ENCODE data around the gene CA12. TPM values are rescaled to one million over a fixed set of nuclear protein-coding genes. Genes with fewer than 3 reads are reported as not detected.

The CA12 gene
- total RNA-seq, 1 donor from 2014 or later: 1.6 TPM

DNA sequence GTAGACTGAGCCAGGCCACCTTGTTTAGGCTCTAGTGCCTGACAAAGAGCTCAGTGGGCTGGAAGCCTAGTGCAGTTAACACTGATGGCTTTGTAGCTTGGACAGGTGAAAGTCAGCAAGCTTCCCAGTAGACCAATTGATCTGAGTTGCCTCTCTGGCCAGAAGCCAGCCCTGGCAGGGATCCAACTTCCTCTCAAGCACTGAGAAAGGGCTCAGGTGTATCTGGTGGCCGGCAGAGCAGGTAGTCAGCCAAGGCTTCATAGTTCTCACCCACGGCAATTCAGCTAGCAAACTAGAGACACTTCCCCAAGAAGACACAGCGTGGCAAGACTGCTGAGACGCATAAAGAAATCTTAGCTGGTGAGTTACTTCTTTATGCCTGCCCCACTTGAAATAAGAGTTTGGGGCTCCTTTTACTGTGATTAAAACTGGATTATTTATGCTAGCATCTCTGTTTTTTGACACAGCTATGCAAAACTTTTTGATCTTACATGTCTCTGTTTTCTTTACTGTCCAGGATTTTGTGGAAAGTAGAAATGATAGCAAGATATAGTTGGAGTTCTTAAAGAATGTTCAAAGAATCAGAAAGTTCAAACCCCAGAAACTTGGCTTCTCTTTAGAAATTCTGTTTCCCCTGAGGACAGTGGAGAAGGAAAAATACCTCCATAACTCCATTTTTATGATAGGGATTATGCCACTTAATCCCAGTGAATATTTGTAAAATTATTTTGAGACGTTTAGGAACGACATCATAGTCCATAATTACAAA, 8.4 kb upstream of the CA12 start:
- H3K9ac ChIP-seq (ENCODE audit: low read depth in 1 of 3, low read length in 3 of 3): no peak overlapping the region
- H3K9me3 ChIP-seq (ENCODE audit: control insufficient read depth in 3 of 3, low read length in 3 of 3): no peaks in the 10 kb centered on the region
- H3K4me1 ChIP-seq (ENCODE audit: control insufficient read depth in 3 of 3, insufficient read depth in 3 of 3, low read length in 3 of 3): peaks cover 6 to 12% (median 10%) of the 10 kb centered on the region in 3 donors
- H3K27ac ChIP-seq (ENCODE audit: low read depth, low read length): no peak overlapping the region
- no peak overlapping the region for H3K4me3 ChIP-seq (ENCODE audit: low read length in 3 of 3)
- H3K36me3 ChIP-seq (ENCODE audit: control insufficient read depth in 3 of 3, insufficient read depth in 3 of 3, low read length in 3 of 3): no peaks in the 10 kb centered on the region
- peaks cover 0 to 6% (median 3%) of the 10 kb centered on the region in 3 donors for H3K27me3 ChIP-seq (ENCODE audit: control insufficient read depth in 3 of 3, insufficient read depth in 3 of 3, low read length in 3 of 3)

- no peaks in the 10 kb centered on the region for H3K9me3 ChIP-seq (ENCODE audit: control insufficient read depth in 3 of 3, low read length in 3 of 3)
These were observed 6.9 kb upstream of the CA12 start for GRCh38 chr15:63388511-63388910.

DNA sequence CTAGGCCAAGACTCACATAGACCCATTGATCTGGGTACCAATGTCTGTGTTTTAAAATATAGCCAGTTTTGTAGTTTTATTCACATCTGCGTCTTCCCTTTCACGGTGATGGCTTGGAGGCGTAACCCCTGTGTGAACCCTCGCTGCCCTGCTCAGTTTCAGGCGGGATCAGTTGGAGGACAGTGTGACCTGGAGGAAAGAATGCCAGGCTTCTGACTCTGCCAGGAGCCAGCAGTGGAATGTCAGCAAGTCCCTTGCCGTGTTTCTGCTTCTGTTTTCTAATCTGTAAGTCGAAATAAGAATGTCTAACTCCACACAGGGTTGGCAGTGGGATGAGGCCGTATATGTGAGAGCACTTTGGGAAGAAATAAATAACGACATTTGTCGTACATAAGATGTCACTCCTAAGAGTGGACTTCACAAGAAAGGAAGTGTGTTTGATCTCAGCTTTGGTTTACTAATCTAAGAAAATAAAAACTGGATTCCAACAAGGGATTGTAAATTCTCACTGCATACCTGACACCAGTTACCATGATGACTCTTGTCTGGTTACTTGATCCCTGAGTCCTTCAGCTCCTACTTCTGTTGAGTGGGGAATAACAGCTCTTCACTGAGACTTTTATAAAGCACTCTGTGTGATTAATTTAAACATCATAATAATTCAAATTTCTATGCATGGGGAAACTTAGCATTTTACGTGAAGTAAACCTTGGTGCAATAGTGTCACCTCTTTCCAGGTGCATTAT, 6.3 kb upstream of the CA12 start:
- Histone ChIP-seq H3K9me3 (ENCODE audit: control insufficient read depth in 3 of 3, low read length in 3 of 3) (no peaks in the 10 kb centered on the region), H3K9ac (ENCODE audit: low read depth in 1 of 3, low read length in 3 of 3) (no peak overlapping the region), H3K36me3 (ENCODE audit: control insufficient read depth in 3 of 3, insufficient read depth in 3 of 3, low read length in 3 of 3) (no peaks in the 10 kb centered on the region), H3K4me3 (ENCODE audit: low read length in 3 of 3) (no peak overlapping the region), H3K27ac (ENCODE audit: low read depth, low read length) (no peak overlapping the region), H3K27me3 (ENCODE audit: control insufficient read depth in 3 of 3, insufficient read depth in 3 of 3, low read length in 3 of 3) (peaks cover 0 to 6% (median 0%) of the 10 kb centered on the region in 3 donors), H3K4me1 (ENCODE audit: control insufficient read depth in 3 of 3, insufficient read depth in 3 of 3, low read length in 3 of 3) (peaks cover 6 to 12% (median 10%) of the 10 kb centered on the region in 3 donors)

More at GRCh38 chr15:63388511-63388910, 6.9 kb upstream of the CA12 start:
- Histone ChIP-seq H3K27me3 (ENCODE audit: control insufficient read depth in 3 of 3, insufficient read depth in 3 of 3, low read length in 3 of 3) (peaks cover 0 to 6% (median 0%) of the 10 kb centered on the region in 3 donors), H3K4me1 (ENCODE audit: control insufficient read depth in 3 of 3, insufficient read depth in 3 of 3, low read length in 3 of 3) (peaks cover 6 to 12% (median 10%) of the 10 kb centered on the region in 3 donors), H3K4me3 (ENCODE audit: low read length in 3 of 3) (no peak overlapping the region), H3K9ac (ENCODE audit: low read depth in 1 of 3, low read length in 3 of 3) (no peak overlapping the region), H3K27ac (ENCODE audit: low read depth, low read length) (no peak overlapping the region), H3K36me3 (ENCODE audit: control insufficient read depth in 3 of 3, insufficient read depth in 3 of 3, low read length in 3 of 3) (no peaks in the 10 kb centered on the region)

- Histone ChIP-seq H3K9ac (ENCODE audit: low read depth in 1 of 3, low read length in 3 of 3) (no peak overlapping the region), H3K27ac (ENCODE audit: low read depth, low read length) (no peak overlapping the region), H3K9me3 (ENCODE audit: control insufficient read depth in 3 of 3, low read length in 3 of 3) (no peaks in the 10 kb centered on the region), H3K4me1 (ENCODE audit: control insufficient read depth in 3 of 3, insufficient read depth in 3 of 3, low read length in 3 of 3) (peaks cover 16 to 22% (median 19%) of the 10 kb centered on the region in 3 donors), H3K4me3 (ENCODE audit: low read length in 3 of 3) (no peak overlapping the region), H3K27me3 (ENCODE audit: control insufficient read depth in 3 of 3, insufficient read depth in 3 of 3, low read length in 3 of 3) (peaks cover 5 to 15% (median 6%) of the 10 kb centered on the region in 3 donors), H3K36me3 (ENCODE audit: control insufficient read depth in 3 of 3, insufficient read depth in 3 of 3, low read length in 3 of 3) (no peaks in the 10 kb centered on the region)
These were observed 4.4 kb upstream of the CA12 start for GRCh38 chr15:63385911-63386531.

DNA sequence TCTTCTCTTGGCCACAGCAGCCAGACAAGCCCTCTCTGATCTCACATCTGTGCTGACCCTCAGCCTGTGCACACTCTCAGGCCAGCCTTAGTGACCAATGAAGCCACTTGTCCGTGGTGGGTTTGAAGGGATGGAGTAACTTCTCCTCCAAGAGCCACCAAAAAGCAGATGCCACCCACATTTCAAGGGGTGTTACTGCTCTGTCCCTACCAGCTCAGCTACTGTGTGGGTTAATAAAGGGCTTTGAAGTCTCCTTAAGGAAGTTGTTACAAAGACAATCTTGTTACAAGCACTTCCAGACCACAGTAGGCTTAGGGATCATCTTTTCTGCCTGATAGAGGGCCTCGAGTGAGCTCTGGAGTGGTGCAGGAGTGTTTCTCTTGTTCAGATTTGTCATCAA, 3.3 kb upstream of the CA12 start:
- no peaks in the 10 kb centered on the region for H3K9me3 ChIP-seq (ENCODE audit: control insufficient read depth in 3 of 3, low read length in 3 of 3)
- H3K4me3 ChIP-seq (ENCODE audit: low read length in 3 of 3): no peak overlapping the region
- peaks cover 14 to 23% (median 15%) of the 10 kb centered on the region in 3 donors for H3K27me3 ChIP-seq (ENCODE audit: control insufficient read depth in 3 of 3, insufficient read depth in 3 of 3, low read length in 3 of 3)
- peaks cover 16 to 24% (median 20%) of the 10 kb centered on the region in 3 donors for H3K4me1 ChIP-seq (ENCODE audit: control insufficient read depth in 3 of 3, insufficient read depth in 3 of 3, low read length in 3 of 3)
- no peak overlapping the region for H3K27ac ChIP-seq (ENCODE audit: low read depth, low read length)
- no peak overlapping the region for H3K9ac ChIP-seq (ENCODE audit: low read depth in 1 of 3, low read length in 3 of 3)
- no peaks in the 10 kb centered on the region for H3K36me3 ChIP-seq (ENCODE audit: control insufficient read depth in 3 of 3, insufficient read depth in 3 of 3, low read length in 3 of 3)

DNA sequence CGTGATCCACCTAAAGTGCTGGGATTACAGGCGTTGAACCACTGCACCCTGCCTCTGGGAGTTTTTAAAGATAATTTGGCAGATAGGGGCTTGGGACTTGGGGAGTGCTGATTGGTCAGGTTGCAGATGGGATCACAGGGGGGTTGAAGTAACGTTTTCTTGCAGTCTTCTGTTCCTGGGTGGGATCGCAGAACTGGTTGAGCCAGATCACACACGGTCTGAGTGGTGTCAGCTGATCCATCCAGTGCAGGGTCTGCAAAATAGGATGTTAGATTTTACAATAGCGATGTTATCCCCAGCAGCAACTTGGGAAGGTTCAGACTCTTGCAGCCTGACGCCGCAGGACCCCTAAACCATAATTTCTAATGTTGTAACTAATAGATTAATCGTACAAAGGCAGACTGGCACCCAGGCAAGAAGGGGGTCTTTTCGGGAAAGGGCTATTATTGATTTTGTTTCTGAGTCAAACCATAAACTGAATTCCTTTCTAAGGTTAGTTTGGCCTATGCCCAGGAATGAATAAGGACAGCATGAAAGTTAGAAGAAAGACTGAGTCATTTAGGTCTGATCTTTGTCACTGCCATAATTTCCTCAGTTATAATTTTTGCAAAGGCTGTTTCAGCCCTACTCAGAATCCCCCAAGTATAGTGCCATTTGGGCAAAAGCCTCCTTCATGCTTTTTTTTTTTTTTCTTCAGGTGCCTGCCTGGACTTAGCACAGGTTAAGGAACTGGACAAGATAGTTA, 1.5 kb upstream of the CA12 start:
- no peak overlapping the region for H3K4me3 ChIP-seq (ENCODE audit: low read length in 3 of 3)
- no peaks in the 10 kb centered on the region for H3K9me3 ChIP-seq (ENCODE audit: control insufficient read depth in 3 of 3, low read length in 3 of 3)
- H3K36me3 ChIP-seq (ENCODE audit: control insufficient read depth in 3 of 3, insufficient read depth in 3 of 3, low read length in 3 of 3): no peaks in the 10 kb centered on the region
- H3K27me3 ChIP-seq (ENCODE audit: control insufficient read depth in 3 of 3, insufficient read depth in 3 of 3, low read length in 3 of 3): peaks cover 26 to 36% (median 27%) of the 10 kb centered on the region in 3 donors
- no peak overlapping the region for H3K27ac ChIP-seq (ENCODE audit: low read depth, low read length)
- peaks cover 10 to 20% (median 15%) of the 10 kb centered on the region in 3 donors for H3K4me1 ChIP-seq (ENCODE audit: control insufficient read depth in 3 of 3, insufficient read depth in 3 of 3, low read length in 3 of 3)
- H3K9ac ChIP-seq (ENCODE audit: low read depth in 1 of 3, low read length in 3 of 3): no peak overlapping the region

DNA sequence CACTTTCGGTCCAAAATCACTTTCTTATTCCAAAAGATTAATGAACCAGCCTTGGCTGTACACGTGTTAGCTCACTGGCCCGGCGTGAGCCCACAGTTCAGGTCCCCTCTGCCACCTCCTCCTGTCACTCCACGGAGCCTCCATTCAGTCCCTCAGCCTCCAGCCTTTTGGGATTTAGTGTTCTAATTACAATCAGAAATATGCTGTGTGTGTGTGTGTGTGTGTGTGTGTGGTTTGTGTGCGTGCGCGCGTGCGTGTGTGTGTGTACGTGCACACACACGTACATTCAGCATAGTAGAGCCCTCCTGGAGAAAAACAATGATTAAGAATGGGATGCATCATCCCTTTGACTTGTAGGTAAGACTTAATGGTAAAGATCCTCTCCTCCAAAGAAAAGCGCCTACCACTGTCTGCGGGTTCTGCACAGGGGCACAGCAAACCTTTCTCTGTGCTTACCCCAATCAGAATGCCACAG, 801 bp downstream of the CA12 start:
- Histone ChIP-seq H3K9me3 (ENCODE audit: control insufficient read depth in 3 of 3, low read length in 3 of 3) (no peaks in the 10 kb centered on the region), H3K4me3 (ENCODE audit: low read length in 3 of 3) (peak overlapping the region; percentile 57 to 70 (median 65)), H3K27me3 (ENCODE audit: control insufficient read depth in 3 of 3, insufficient read depth in 3 of 3, low read length in 3 of 3) (peaks cover 30 to 38% (median 31%) of the 10 kb centered on the region in 3 donors), H3K36me3 (ENCODE audit: control insufficient read depth in 3 of 3, insufficient read depth in 3 of 3, low read length in 3 of 3) (no peaks in the 10 kb centered on the region), H3K27ac (ENCODE audit: low read depth, low read length) (no peak overlapping the region), H3K4me1 (ENCODE audit: control insufficient read depth in 3 of 3, insufficient read depth in 3 of 3, low read length in 3 of 3) (peaks cover 10 to 15% (median 10%) of the 10 kb centered on the region in 3 donors), H3K9ac (ENCODE audit: low read depth in 1 of 3, low read length in 3 of 3) (peak overlapping the region in 1 of 3 donors; percentile 47)

DNA sequence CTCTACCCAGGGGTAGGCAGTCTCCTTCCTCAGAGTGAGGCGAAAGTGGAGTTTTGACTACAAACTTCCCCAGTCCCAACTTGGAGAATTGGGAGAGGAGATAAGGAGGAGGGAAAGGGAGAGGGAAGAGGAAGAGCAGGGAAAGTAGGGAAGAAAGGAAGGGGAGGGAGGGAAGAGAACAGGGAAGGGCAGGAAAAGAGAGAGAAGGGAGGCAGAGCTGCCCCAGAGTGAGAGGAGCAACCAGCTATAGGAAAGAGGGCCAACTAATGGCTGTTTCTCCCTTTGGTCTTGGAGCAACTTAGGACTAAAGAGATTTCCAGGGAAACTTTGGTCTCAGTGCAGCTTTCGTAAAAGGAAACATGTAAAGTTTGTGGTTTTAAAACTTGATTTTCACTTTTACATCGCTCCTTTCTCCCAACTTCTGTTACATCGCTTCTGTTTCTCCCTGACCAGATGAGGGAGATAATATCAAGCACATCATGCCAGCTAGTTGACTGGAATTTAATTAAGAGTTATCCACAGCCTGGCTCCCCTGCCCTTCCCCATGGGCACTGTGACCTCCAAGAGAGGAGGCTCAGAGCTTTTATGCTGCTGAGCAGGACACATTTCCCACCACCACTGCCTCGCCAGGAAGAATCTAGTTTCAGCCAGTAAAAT, 1.4 kb downstream of the CA12 start:
- no peak overlapping the region for H3K9ac ChIP-seq (ENCODE audit: low read depth in 1 of 3, low read length in 3 of 3)
- no peaks in the 10 kb centered on the region for H3K9me3 ChIP-seq (ENCODE audit: control insufficient read depth in 3 of 3, low read length in 3 of 3)
- H3K36me3 ChIP-seq (ENCODE audit: control insufficient read depth in 3 of 3, insufficient read depth in 3 of 3, low read length in 3 of 3): no peaks in the 10 kb centered on the region
- H3K27ac ChIP-seq (ENCODE audit: low read depth, low read length): no peak overlapping the region
- H3K4me3 ChIP-seq (ENCODE audit: low read length in 3 of 3): peak overlapping the region in 1 of 3 donors; percentile 15
- H3K27me3 ChIP-seq (ENCODE audit: control insufficient read depth in 3 of 3, insufficient read depth in 3 of 3, low read length in 3 of 3): peaks cover 30 to 38% (median 31%) of the 10 kb centered on the region in 3 donors
- peaks cover 10 to 16% (median 12%) of the 10 kb centered on the region in 3 donors for H3K4me1 ChIP-seq (ENCODE audit: control insufficient read depth in 3 of 3, insufficient read depth in 3 of 3, low read length in 3 of 3)
